Ovary (tissue), 9 donors: ENCODE results near the gene NFKBIA. TPM values are rescaled to one million over a fixed set of nuclear protein-coding genes. Genes with fewer than 3 reads are reported as not detected.
"Not testable (repeated sequence)": the region's sequence is repeated elsewhere in the genome, so short reads cannot be mapped to it uniquely, and the experiment has no call there.

Experiments used
- DNase-seq, 5 donors: peaks; one replicate each; pipeline ENCODE4 v3.0.0-alpha.2; 2019 to 2020
- H3K27ac ChIP-seq, 2 donors: fragments of 200-600 bp; one replicate each; pipeline versions ENCODE4 v1.5.1 to v1.8.0; 2019 to 2022
- H3K27me3 ChIP-seq: fragments of 200-600 bp; one replicate; pipeline ENCODE4 v1.8.0; 2022
- H3K36me3 ChIP-seq: fragments of 200-600 bp; sonication (generic); one replicate; pipeline ENCODE4 v1.5.1; 2019
- H3K4me1 ChIP-seq: one replicate; pipeline ENCODE4 v1.8.1; 2013; ENCODE audit warnings: mild to moderate bottlenecking, moderate library complexity; ENCODE audit not compliant: insufficient read depth
- H3K4me3 ChIP-seq: fragments of 200-600 bp; sonication (generic); one replicate; pipeline ENCODE4 v1.5.1; 2017
- H3K9me3 ChIP-seq, 2 donors: fragments of 200-600 bp in 1 of 2; sonication (generic) in 1 of 2; one replicate each; pipeline versions ENCODE4 v1.5.1 to v1.8.1; 2013 to 2019; ENCODE audit warnings: mild to moderate bottlenecking in 1 of 2, moderate library complexity in 1 of 2
- CTCF ChIP-seq, 3 donors: fragments of 450-650 bp in 2 of 3; fragments of 200-600 bp in 1 of 3; IDR thresholded peaks; one replicate each; pipeline versions ENCODE4 v1.5.1 to v1.8.0; 2016 to 2022; ENCODE audit warnings: antibody characterized with exemption in 3 of 3, mild to moderate bottlenecking in 1 of 3
- EP300 ChIP-seq: sonication (generic); formaldehyde crosslinking; IDR thresholded peaks from one replicate; pipeline ENCODE4 v1.6.1; 2017; ENCODE audit warnings: antibody characterized with exemption
- POLR2A ChIP-seq: fragments of 450-650 bp; IDR thresholded peaks from one replicate; pipeline ENCODE4 v1.6.1; 2017; ENCODE audit warnings: antibody characterized with exemption, mild to moderate bottlenecking, moderate library complexity
- WGBS, 3 donors: extraction: QIAGEN DNeasy Blood & Tissue Kit in 1 of 3; methylation state at CpG; one replicate each; pipeline versions ENCODE4 v1.1.5 to v1.1.7; 2013 to 2017; 5-methylcytosine and 5-hydroxymethylcytosine counted together
- intact Hi-C, 4 donors: fragments of 100-400 bp; cut with DNase I; formaldehyde crosslinking; loops; one replicate each; pipeline versions ENCODE4 v1.11.0 to v1.15.1; 2022 to 2023
- polyA plus RNA-seq, 2 donors: library from polyadenylated mRNA; stranded (reverse); fragments of 200-250 nt in 1 of 2; fragments of 350-450 nt in 1 of 2; fragmentation: Illumina TruSeq in 1 of 2; extraction: RNeasy Lipid Tissue Mini Kit (QIAGEN cat#74804) in 1 of 2; gene quantifications; one replicate each; pipeline ENCODE4 v1.2.3, GENCODE V29; 2013 to 2014
- total RNA-seq, 7 donors: library from RNA; depleted of rRNA in 2 of 7; stranded (reverse); fragments of >200 nt in 2 of 7; fragmentation: NEBNext Ultra II Directional in 3 of 7; extraction: Animal tissue kit (Norgen Biotek cat#: 25700) in 3 of 7; gene quantifications; one replicate each; pipeline versions ENCODE4 v1.1.0 to v1.2.4, GENCODE V29; 2016 to 2023
- donor health status: DM: no; HTN: no; CAD: no; lungs with moderate emphysema.
- donor health status: DM: no; HTN: no; CAD: no.
- donor health status: Bipolar disorder and iron deficiency.
- donor health status: DM: yes; HTN: yes; CAD: no.
- donor health status: DM: no; HTN: no; CAD: no.
- donor health status: DM: yes; HTN: yes; CAD: no.

Gene NFKBIA
- total and polyA plus RNA-seq, 9 donors = 109 to 1,807 (median 222) TPM

GRCh38 chr14:35362450-35362849, 42.1 kb downstream of the NFKBIA start:
- Histone ChIP-seq H3K27ac (no peak overlapping the region), H3K27me3 (no peaks in the 10 kb centered on the region), H3K9me3 (no peaks in the 10 kb centered on the region), H3K4me1 (peaks cover 17% of the 10 kb centered on the region), H3K36me3 (no peaks in the 10 kb centered on the region), H3K4me3 (no peak overlapping the region)
- 15 to 32% (median 17%) methylated on average over 3 of the region's 3 CpGs for WGBS, 3 donors
- intact Hi-C loops = no loop called here
- TF ChIP-seq POLR2A (no peak), CTCF (IDR thresholded peaks at IDR 0.05) (no peak), EP300 (no peak)
- DNase-seq = no peak

DNA sequence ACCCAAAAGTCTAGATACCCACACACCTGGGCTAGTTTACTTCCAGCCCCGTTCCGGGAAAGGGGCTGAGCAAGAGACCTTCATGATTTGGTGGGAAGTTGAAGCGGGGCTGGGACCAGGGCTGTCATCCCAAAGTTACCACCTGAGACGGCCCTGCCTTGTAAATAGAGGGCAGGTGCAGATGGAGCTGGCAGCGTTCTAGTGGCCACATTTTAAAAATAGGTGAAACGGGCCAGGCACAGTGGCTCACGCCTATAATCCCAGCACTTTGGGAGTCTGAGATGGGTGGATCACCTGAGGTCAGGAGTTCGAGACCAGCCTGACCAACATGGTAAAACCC, 43.4 kb downstream of the NFKBIA start:
- H3K36me3 ChIP-seq = no peaks in the 10 kb centered on the region
- no peak for DNase-seq
- no peaks in the 10 kb centered on the region for H3K27me3 ChIP-seq
- H3K4me1 ChIP-seq = peaks cover 14% of the 10 kb centered on the region
- no peaks in the 10 kb centered on the region for H3K9me3 ChIP-seq
- 91 to 96% (median 93%) methylated on average over 8 of the region's 8 CpGs for WGBS, 3 donors
- no peak overlapping the region for H3K4me3 ChIP-seq
- TF ChIP-seq CTCF (IDR thresholded peaks at IDR 0.05) = no peak
- no peak for TF ChIP-seq EP300
- TF ChIP-seq POLR2A = no peak
- intact Hi-C loops = no loop called here
- H3K27ac ChIP-seq = no peak overlapping the region

- H3K9me3 ChIP-seq, H3K27ac ChIP-seq, DNase-seq, H3K4me3 ChIP-seq, H3K4me1 ChIP-seq, H3K36me3 ChIP-seq, intact Hi-C loops, H3K27me3 ChIP-seq: not testable (repeated sequence)
- 88 to 89% (median 89%) methylated on average over 7 of the region's 7 CpGs for WGBS, 3 donors
Observed at GRCh38 chr14:35359655-35360054, 44.9 kb downstream of the NFKBIA start.

GRCh38 chr14:35355981-35356841, 48.3 kb downstream of the NFKBIA start:
- no peaks in the 10 kb centered on the region for H3K36me3 ChIP-seq
- H3K27me3 ChIP-seq = no peaks in the 10 kb centered on the region
- H3K27ac ChIP-seq = no peak overlapping the region
- no peak for DNase-seq
- TF ChIP-seq CTCF (IDR thresholded peaks at IDR 0.05) (no peak), POLR2A (no peak), EP300 (no peak)
- intact Hi-C loops = no loop called here
- H3K9me3 ChIP-seq = no peaks in the 10 kb centered on the region
- H3K4me3 ChIP-seq = no peak overlapping the region
- no peaks in the 10 kb centered on the region for H3K4me1 ChIP-seq
- 43 to 54% (median 43%) methylated on average over 5 of the region's 5 CpGs for whole genome bisulfite sequencing, 3 donors

GRCh38 chr14:35355235-35355634, 49.3 kb downstream of the NFKBIA start:
- H3K36me3 ChIP-seq, H3K4me3 ChIP-seq, DNase-seq, H3K4me1 ChIP-seq, H3K27ac ChIP-seq, intact Hi-C loops, H3K9me3 ChIP-seq, H3K27me3 ChIP-seq: not testable (repeated sequence)
- 91 to 94% (median 93%) methylated on average over 6 of the region's 6 CpGs for WGBS, 3 donors
